GM18858 (cell line): Measurements from ENCODE around the gene CDYL2.
"Not testable (repeated sequence)": the region's sequence is repeated elsewhere in the genome, so short reads cannot be mapped to it uniquely, and the experiment has no call there.

Experiments used
- ATAC-seq: cut with Tn5 transposase; IDR thresholded peaks from one replicate; pipeline ENCODE4 v1.9.1; 2021; ENCODE audit not compliant: unreplicated experiment

Gene CDYL2

DNA sequence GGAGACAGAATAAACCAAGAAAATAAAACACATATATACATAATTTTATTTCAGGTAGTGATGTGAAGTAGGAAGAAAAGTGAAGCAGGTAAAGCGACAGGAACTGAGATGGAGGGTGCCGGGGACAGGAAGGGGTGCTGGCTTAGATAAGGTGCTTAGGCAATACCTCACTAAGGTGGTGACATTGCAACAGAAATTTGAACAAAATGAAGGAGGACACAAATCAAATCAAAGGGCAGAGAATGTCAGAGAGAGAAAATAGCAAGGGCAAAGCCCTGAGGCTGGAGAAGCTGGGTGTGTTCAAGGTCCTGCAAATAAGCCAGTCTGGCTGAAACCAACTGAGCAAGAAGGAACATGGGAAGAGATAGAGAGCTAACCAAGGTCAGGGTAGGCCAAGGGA lies 5.0 kb upstream of the CDYL2 start:
- no peak for ATAC-seq

- ATAC-seq: no peak
Observed at GRCh38 chr16:80807906-80808305, 3.5 kb upstream of the CDYL2 start.

DNA sequence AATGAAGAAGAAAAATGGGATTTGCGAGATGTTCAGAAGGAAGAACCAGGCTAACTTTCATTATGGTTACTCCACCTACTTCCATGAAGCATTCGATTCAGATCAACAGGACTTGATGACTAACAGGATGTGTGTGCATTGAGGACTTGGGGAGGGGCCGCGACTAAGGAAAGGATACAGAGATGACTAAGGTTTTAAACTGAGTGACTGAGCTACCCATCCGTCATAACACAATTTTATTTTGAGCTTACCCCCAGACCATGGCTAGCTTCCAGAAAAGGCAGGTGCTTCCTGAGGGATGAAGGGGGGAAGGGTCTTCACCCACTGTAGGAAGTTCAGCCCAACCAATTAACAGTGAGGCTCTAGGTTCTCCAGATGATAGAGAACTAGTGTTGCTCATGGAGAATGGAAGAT lies 2.5 kb upstream of the CDYL2 start:
- ATAC-seq: no peak

GRCh38 chr16:80806289-80806688 lies 1.9 kb upstream of the CDYL2 start:
- ATAC-seq: no peak

- peak; percentile 45 for ATAC-seq
Observed at GRCh38 chr16:80804056-80804525, 307 bp downstream of the CDYL2 start.

DNA sequence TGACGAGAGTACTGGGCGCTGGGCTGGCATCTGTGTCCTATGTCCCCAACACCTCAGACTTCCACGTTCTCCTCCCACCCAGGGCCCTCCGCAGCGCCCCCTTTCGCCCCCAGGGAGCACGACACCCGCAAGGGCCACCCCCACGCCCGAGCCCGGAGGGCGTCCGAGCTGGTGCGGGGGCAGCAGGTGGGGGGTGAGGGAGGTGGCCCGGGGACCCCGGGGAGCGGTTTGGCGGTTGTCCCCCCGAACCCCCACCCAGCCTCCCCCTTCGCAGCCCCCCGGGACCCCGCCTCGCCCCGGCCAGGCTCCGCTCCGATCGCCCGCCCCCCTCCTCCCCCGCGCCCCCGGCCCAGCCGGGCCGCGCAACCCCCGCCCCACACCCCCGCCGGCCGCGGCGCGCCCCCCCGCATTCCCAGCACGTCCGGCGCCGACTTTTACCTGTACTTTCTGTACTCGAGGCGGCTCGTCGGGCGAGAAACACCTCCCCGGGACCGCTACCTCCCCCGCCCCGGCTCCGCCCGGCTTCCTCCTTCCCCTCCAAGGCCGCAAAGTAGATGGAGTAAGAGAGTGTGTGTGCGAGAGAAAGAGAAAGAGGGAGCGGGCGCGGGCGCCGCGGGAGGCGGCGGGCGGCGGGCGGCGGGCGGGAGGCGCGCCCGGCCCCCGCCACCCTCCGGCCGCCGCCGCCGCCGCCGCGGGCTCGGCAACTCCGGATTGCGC lies 901 bp downstream of the CDYL2 start:
- ATAC-seq: no peak

DNA sequence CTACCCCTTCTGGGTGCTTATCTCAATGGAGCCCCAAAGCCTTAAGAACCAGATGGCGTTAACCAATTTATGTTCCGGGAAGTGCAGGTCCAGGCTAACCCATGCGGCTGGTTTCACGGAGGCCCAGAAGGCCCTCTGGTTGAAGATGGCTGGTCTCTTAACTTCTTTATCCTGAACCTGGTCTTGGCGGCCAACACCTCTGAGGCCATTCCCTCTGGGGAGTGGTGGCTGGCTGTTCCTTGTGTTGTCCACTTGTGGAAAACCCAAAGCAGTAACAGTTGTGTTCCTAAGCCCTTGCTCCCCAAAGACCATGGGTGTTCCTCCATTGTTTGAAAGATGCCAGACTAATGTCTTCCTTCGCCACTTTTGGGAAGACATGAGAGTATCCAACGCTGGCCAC lies 1.5 kb downstream of the CDYL2 start:
- no peak for ATAC-seq

GRCh38 chr16:80802138-80802537 lies 2.3 kb downstream of the CDYL2 start:
- ATAC-seq: no peak

GRCh38 chr16:80794071-80794470 lies 10.3 kb downstream of the CDYL2 start:
- no peak for ATAC-seq

- no peak for ATAC-seq
Observed at GRCh38 chr16:80792031-80792430, 12.4 kb downstream of the CDYL2 start.

DNA sequence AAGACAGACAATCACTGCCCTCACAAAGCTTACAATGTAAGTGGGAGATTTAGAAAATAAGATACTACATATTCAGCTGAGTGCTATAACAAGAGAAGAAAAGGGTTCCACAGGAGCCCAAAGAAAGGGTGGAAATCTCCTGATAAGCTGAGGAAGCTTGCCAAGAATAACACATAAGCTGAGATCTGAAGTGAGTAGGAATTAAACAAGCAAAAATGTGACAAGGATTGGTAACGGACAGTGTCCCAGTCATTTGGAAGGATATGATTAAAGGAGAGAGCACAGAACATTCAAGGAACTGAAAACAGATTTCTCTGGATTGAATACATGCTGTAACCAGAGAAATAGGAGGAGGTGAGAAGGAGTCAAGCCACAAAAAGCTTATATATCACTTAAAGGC lies 13.0 kb downstream of the CDYL2 start:
- ATAC-seq: no peak

GRCh38 chr16:80790751-80791150 lies 13.6 kb downstream of the CDYL2 start:
- no peak for ATAC-seq

GRCh38 chr16:80788027-80788426 lies 16.4 kb downstream of the CDYL2 start:
- no peak for ATAC-seq

GRCh38 chr16:80786561-80786960 lies 17.8 kb downstream of the CDYL2 start:
- ATAC-seq: not testable (repeated sequence)

- ATAC-seq: no peak
Observed at GRCh38 chr16:80784951-80785350, 19.4 kb downstream of the CDYL2 start.

GRCh38 chr16:80778703-80779102 lies 25.7 kb downstream of the CDYL2 start:
- no peak for ATAC-seq

DNA sequence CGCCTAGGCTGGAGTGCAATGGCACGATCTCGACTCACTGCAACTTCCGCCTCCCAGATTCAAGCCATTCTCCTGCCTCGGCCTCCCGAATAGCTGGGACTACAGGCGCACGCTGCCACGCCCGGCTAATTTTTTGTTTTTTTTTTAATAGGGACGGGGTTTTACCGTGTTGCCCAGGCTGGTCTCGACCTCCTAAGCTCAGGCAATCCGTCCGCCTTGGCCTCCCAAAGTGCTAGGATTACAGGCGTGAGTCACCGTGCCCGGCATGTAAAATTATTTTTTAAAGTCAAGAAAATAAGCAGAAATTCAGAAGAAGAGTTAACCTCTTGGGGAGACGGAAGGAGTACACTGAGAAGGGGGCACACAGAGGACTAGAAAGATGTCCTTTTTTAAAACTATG lies 27.5 kb downstream of the CDYL2 start:
- no peak for ATAC-seq

- no peak for ATAC-seq
Observed at GRCh38 chr16:80775450-80775849, 28.9 kb downstream of the CDYL2 start.

- ATAC-seq: no peak
Observed at GRCh38 chr16:80766798-80767197, 37.6 kb downstream of the CDYL2 start.

DNA sequence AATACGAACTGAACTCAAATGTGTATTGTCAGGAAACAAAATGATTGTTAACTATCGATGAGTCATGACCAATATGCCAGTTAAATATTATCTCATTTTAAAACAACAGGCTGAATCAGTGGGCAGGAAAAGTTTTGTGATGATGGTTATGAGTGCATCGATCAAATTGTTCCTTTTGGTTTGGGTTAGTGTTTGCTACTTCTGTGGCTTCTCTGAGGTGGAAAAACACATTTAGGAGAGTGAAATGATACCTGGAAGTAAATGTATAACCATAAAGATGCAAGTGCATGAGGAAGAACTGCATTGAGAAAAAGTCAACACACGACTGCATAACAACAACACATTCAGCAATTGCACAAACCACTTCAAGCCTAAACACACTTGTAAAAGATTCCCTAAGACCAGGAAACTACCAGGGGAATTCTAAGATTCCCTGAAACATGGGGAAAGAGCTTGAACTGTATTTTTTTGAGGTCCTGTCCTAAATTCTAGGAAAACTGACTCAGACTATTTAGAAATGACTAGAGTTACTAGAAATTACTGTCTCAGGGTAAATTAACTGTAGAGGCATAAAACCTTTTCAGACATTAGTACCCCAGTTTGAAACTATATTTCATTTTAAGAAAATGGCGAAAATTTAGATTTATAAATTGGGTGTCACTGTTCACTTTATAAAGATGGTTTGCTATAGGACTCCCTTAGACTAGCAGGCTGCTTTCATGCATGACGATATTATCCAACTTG lies 44.8 kb downstream of the CDYL2 start:
- no peak for ATAC-seq

DNA sequence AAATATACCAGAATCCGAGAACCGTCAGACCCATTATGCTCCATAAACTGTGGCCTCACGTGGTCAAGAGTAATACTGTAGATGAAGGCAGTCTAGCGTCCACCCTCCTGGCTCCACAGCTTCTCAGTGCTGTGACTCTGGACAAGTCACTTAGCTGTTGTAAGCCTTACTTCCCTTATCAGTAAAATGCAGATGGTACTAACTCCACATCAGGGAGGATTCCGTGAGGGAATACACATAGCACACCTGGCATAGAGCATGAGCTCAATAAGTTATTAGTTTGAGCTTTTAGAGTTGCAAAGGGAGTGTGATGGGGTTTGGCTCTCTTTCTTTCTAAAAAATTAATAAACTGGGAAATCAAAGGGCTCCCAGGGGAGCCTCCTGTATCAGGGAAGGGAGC lies 49.9 kb downstream of the CDYL2 start:
- ATAC-seq: no peak

- ATAC-seq: no peak
Observed at GRCh38 chr16:80752541-80752940, 51.9 kb downstream of the CDYL2 start.
